Heart left ventricle (tissue), 13 donors: ENCODE measurements around the gene CACYBP.

Experiments
- POLR2A ChIP-seq, 2 donors: fragments of 450-650 bp; IDR thresholded peaks; one replicate each; pipeline ENCODE4 v1.6.1; 2017; ENCODE audit warnings: antibody characterized with exemption in 2 of 2, mild to moderate bottlenecking in 2 of 2, moderate library complexity in 2 of 2
- TF ChIP-seq, protein P1 (sequence below), 12 donors: fragments of 200-600 bp; sonication (generic) in 4 of 12; IDR thresholded peaks; one replicate each; pipeline versions ENCODE4 v1.5.0 to v1.8.0; 2018 to 2022; ENCODE audit warnings: antibody characterized with exemption in 12 of 12, mild to moderate bottlenecking in 5 of 12
- donor health status: ischemic (EF 13 %, LVEDD 7.1; RV severe dilation, severe dysfunction).
- donor health status: DM: no; HTN: yes; CAD: no.
- donor health status: DM: no; HTN: no; CAD: no.
- donor health status: ischemic (EF 25% LVEDD 6.9; RV normal size, moderate dysfunction).
- donor health status: ischemic (EF 25% LVEDD 5.7; RV mildly dilated, moderate dysfunction).
- donor health status: ischemic (EF 35%, LVEDD 5.7; RV mildly dilated, moderate dysfunction).
- donor health status: nonischemic (EF 11% LVEDD 7.7; RV severe dilation, severe dysfunction).
- donor health status: DM: yes; HTN: yes; CAD: no.
- donor health status: PGD.
- donor health status: ischemic (EF 29% LVEDD 5.4; RV normal size, mild dysfunction).
- donor health status: nonischemic (EF 23%, LVEDD 6.1; RV moderate dilation, normal function).

DNA sequence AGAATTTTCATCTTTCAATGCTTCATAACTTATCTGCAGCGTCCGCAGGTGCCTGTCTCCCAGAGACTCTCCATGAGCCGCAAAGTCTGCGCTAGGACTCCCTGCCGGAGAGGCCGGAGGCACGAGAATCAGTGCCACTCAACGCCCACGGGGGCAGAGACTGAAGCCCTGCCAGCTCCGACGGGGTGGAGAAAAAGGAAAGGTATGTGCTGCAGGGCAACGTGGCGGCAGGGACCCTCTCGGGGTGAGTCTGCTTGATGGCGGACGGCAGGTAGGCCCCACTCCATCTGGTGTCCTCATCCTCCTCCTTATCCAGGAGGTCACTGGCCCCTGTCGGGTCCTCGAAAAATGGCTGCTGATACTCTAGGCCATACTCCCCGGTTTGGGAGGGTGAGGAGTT is 45.4 kb downstream of the CACYBP start:
- TF ChIP-seq, protein P1, sequence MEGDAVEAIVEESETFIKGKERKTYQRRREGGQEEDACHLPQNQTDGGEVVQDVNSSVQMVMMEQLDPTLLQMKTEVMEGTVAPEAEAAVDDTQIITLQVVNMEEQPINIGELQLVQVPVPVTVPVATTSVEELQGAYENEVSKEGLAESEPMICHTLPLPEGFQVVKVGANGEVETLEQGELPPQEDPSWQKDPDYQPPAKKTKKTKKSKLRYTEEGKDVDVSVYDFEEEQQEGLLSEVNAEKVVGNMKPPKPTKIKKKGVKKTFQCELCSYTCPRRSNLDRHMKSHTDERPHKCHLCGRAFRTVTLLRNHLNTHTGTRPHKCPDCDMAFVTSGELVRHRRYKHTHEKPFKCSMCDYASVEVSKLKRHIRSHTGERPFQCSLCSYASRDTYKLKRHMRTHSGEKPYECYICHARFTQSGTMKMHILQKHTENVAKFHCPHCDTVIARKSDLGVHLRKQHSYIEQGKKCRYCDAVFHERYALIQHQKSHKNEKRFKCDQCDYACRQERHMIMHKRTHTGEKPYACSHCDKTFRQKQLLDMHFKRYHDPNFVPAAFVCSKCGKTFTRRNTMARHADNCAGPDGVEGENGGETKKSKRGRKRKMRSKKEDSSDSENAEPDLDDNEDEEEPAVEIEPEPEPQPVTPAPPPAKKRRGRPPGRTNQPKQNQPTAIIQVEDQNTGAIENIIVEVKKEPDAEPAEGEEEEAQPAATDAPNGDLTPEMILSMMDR (IDR thresholded peaks at IDR 0.05), result no peak
- no peak for TF ChIP-seq POLR2A (IDR thresholded peaks at IDR 0.05)
